GM12878 (cell line): Measurements from ENCODE around the gene MRS2. TPM values are rescaled to one million over a fixed set of nuclear protein-coding genes. Genes with fewer than 3 reads are reported as not detected.

Source experiments
- ATAC-seq: fragments of 200-7000 bp; cut with Tn5 transposase; 3 replicates; pipeline ENCODE4 v1.9.1; 2020; ENCODE audit warnings: mild to moderate bottlenecking, moderate library complexity
- BruUV-seq: library from RNA; stranded (reverse); fragments of 400-500 nt; replicated peaks from 2 replicates; lab custom pipeline; 2021; lab: Mats Ljungman, UMichigan
- CTCF ChIA-PET: fragments of 300-600 bp; sonication (Branson Sonifier 250); formaldehyde crosslinking; extraction: SDS; loops from one replicate; lab custom pipeline; 2021; ENCODE audit warnings: inconsistent platforms; lab: Yijun Ruan, JAX
- POLR2A ChIA-PET: fragments of 350-600 bp; formaldehyde crosslinking; extraction: SDS; loops from one replicate; lab custom pipeline; 2021; ENCODE audit warnings: inconsistent platforms; lab: Charles Lee
- RAD21 ChIA-PET: fragments of 300-600 bp; sonication (Branson Sonifier 250); formaldehyde crosslinking; loops from one replicate; lab custom pipeline; 2023; ENCODE audit warnings: antibody characterized with exemption; ENCODE audit not compliant: unreplicated experiment; lab: Charles Lee
- SMC1A ChIA-PET: fragments of 300-600 bp; sonication (Branson Sonifier 250); formaldehyde crosslinking; loops from one replicate; lab custom pipeline; 2023; ENCODE audit not compliant: unreplicated experiment, uncharacterized antibody; lab: Charles Lee
- DNase-seq: peaks from one replicate; pipeline ENCODE4 v3.0.0-alpha.2; 2011; ENCODE audit warnings: low read depth, low spot score
- FAIRE-seq: peaks from 3 replicates; lab custom pipeline; 2011; peaks lifted over from hg19 to GRCh38; lab: Jason Lieb, UNC
- H2AFZ ChIP-seq: 2 replicates; pipeline ENCODE4 v1.6.0; 2011; ENCODE audit warnings: low read depth, low read length, control low read depth; ENCODE audit not compliant: control insufficient read depth
- H3K27ac ChIP-seq: 2 replicates; pipeline ENCODE4 v1.5.1; 2011; ENCODE audit warnings: control low read depth; ENCODE audit not compliant: control insufficient read depth, insufficient read depth
- H3K27me3 ChIP-seq, 2 experiments: replicated peaks in 1 of 2; 2 replicates each; pipeline versions ENCODE4 v1.6.0 to v1.6.1; 2011; ENCODE audit warnings: low read length in 1 of 2; ENCODE audit not compliant: control insufficient read depth in 2 of 2, insufficient read depth in 2 of 2
- H3K36me3 ChIP-seq, 2 experiments: 2 replicates each; pipeline ENCODE4 v1.5.1; 2011; ENCODE audit warnings: low read length in 1 of 2; ENCODE audit not compliant: control insufficient read depth in 2 of 2, insufficient read depth in 2 of 2
- H3K4me1 ChIP-seq: 2 replicates; pipeline ENCODE4 v1.6.1; 2011; ENCODE audit warnings: mild to moderate bottlenecking, low read length, moderate library complexity, mixed read lengths; ENCODE audit not compliant: control insufficient read depth, insufficient read depth
- H3K4me2 ChIP-seq: 2 replicates; pipeline ENCODE4 v1.6.0; 2011; ENCODE audit warnings: control low read depth; ENCODE audit not compliant: control insufficient read depth, insufficient read depth
- H3K4me3 ChIP-seq: fragments of 200-600 bp; sonication (generic); 2 replicates; pipeline ENCODE4 v1.5.1; 2016
- H3K79me2 ChIP-seq: 2 replicates; pipeline ENCODE4 v1.6.0; 2011; ENCODE audit warnings: low read length; ENCODE audit not compliant: control insufficient read depth, insufficient read depth
- H3K9ac ChIP-seq: 2 replicates; pipeline ENCODE4 v1.8.0; 2011; ENCODE audit warnings: low read length, control low read depth, mixed read lengths; ENCODE audit not compliant: control insufficient read depth, insufficient read depth
- H3K9me3 ChIP-seq: replicated peaks from 3 replicates; pipeline ENCODE4 v1.5.1; 2011; ENCODE audit warnings: mild to moderate bottlenecking, low read length; ENCODE audit not compliant: control insufficient read depth, insufficient read depth
- H4K20me1 ChIP-seq: 2 replicates; pipeline ENCODE4 v1.6.0; 2011; ENCODE audit not compliant: control insufficient read depth, insufficient read depth
- BHLHE40 ChIP-seq, 2 experiments: fragments of 450-650 bp in 1 of 2; IDR thresholded peaks; 2 replicates each; pipeline ENCODE4 v1.6.1; 2011 to 2017; ENCODE audit warnings: low read depth in 2 of 2, borderline replicate concordance in 1 of 2, improper control_type of control experiment in 1 of 2, low read length in 1 of 2, mild to moderate bottlenecking in 1 of 2
- CBX3 ChIP-seq: fragments of 200-600 bp; sonication (generic); IDR thresholded peaks from 2 replicates; pipeline ENCODE4 v1.6.1; 2016; ENCODE audit warnings: low read depth, borderline replicate concordance
- ETV6 ChIP-seq, 2 experiments: fragments of 450-650 bp in 1 of 2; IDR thresholded peaks in 1 of 2; conservative IDR thresholded peaks in 1 of 2; 2 replicates each; pipeline ENCODE4 v1.6.1; 2014; ENCODE audit warnings: antibody characterized with exemption in 1 of 2, borderline replicate concordance in 1 of 2, low read depth in 1 of 2, mild to moderate bottlenecking in 1 of 2, moderate library complexity in 1 of 2
- JUNB ChIP-seq: IDR thresholded peaks from 2 replicates; pipeline ENCODE4 v1.6.1; 2016; ENCODE audit warnings: antibody characterized with exemption, mild to moderate bottlenecking
- SREBF2 ChIP-seq: IDR thresholded peaks from 2 replicates; pipeline ENCODE4 v1.6.1; 2012; ENCODE audit warnings: mild to moderate bottlenecking, low read length
- WGBS: methylation state at CpG from one replicate; pipeline ENCODE4 v1.1.6; 2016; ENCODE audit warnings: low lambda C conversion rate; ENCODE audit not compliant: insufficient replicate concordance, insufficient coverage; ENCODE audit errors: missing lambda C conversion rate; 5-methylcytosine and 5-hydroxymethylcytosine counted together
- in situ Hi-C: fragments of 300-500 bp; cut with MboI; formaldehyde crosslinking; loops from 9 replicates; pipeline ENCODE4 v1.14.3; 2018; ENCODE audit warnings: mixed read lengths
- intact Hi-C: fragments of 100-400 bp; cut with micrococcal nuclease; formaldehyde crosslinking; loops from one replicate; pipeline ENCODE4 v1.14.2; 2022; ENCODE audit not compliant: unreplicated experiment
- polyA plus RNA-seq, 11 experiments: library from polyadenylated mRNA; depleted of rRNA in 4 of 11; unstranded in 6 of 11; stranded (reverse) in 5 of 11; fragments of >200 nt; fragmentation: Nextera tagmentation in 4 of 11; fragmentation: Illumina TruSeq in 1 of 11; extraction: Ambion mirVana in 4 of 11; extraction: Trizol in 1 of 11; gene quantifications; 1 replicate in 1 of 11; 2 replicates in 10 of 11; pipeline versions ENCODE4 v1.2.1 to v1.2.3, GENCODE V29; 2011 to 2016; ENCODE audit warnings: inconsistent platforms in 2 of 11, missing spikeins in 2 of 11, low read depth in 1 of 11
- total RNA-seq, 4 experiments: library from RNA; depleted of rRNA in 3 of 4; stranded (reverse); fragments of >200 nt in 3 of 4; fragmentation: Illumina TruSeq in 1 of 4; extraction: Trizol in 1 of 4; gene quantifications; 2 replicates each; pipeline versions ENCODE4 v1.2.1 to v1.2.3, GENCODE V29; 2013 to 2021

MRS2 gene
- total and polyA plus RNA-seq, 10 of the 15 experiments (the other 5 are each of a cell fraction or from before 2014, with no cell fraction given) = 7.5 to 29.9 (median 24.2) TPM

- POLR2A ChIA-PET = no interaction called here
- Histone ChIP-seq H3K9ac (no peak overlapping the region), H3K36me3 (no peaks in the 10 kb centered on the region), H3K4me2 (no peak overlapping the region), H3K79me2 (no peaks in the 10 kb centered on the region), H3K9me3 (no peaks in the 10 kb centered on the region), H3K27me3 (no peaks in the 10 kb centered on the region), H3K27ac (no peak overlapping the region), H3K4me3 (no peak overlapping the region), H2AFZ (no peak overlapping the region), H3K4me1 (peaks cover 7% of the 10 kb centered on the region), H4K20me1 (no peaks in the 10 kb centered on the region)
- ATAC-seq (peak; percentile 74), DNase-seq (no peak), FAIRE-seq (no peak)
- RAD21 ChIA-PET = interaction anchor here (1.5 kb wide), 1 partner anchor 25 kb away, joined by 5 read pairs; no protein-coding TSS in a partner anchor
- TF ChIP-seq BHLHE40 (IDR thresholded peaks at IDR 0.05; ENCODE audit: borderline replicate concordance in 1 of 2, low read depth in 2 of 2, low read length in 1 of 2) = no peak
- TF ChIP-seq SREBF2 = no peak
- TF ChIP-seq JUNB = peak; percentile 49; the same call in 1 of the 2 replicates
- SMC1A ChIA-PET = no interaction called here
- WGBS = 0% methylated on average over 1 of the region's 1 CpG
- no TSS peak for BruUV-seq
- intact Hi-C loops = no loop called here
- CTCF ChIA-PET = interaction anchor here (0.6 kb wide), 1 partner anchor 34 kb away, joined by 3 read pairs; no protein-coding TSS in a partner anchor
- in situ Hi-C loops = no loop called here
These were observed 24.2 kb upstream of the MRS2 start for GRCh38 chr6:24378473-24379097.

- in situ Hi-C loops = no loop called here
- BruUV-seq = no TSS peak
- Histone ChIP-seq H3K9me3 (no peaks in the 10 kb centered on the region), H3K4me1 (peaks cover 7% of the 10 kb centered on the region), H3K36me3 (no peaks in the 10 kb centered on the region), H3K27me3 (no peaks in the 10 kb centered on the region), H4K20me1 (no peaks in the 10 kb centered on the region), H3K4me2 (no peak overlapping the region), H3K9ac (no peak overlapping the region), H2AFZ (no peak overlapping the region), H3K4me3 (no peak overlapping the region), H3K27ac (no peak overlapping the region), H3K79me2 (no peaks in the 10 kb centered on the region)
- ChIA-PET RAD21 (no interaction called here), CTCF (no interaction called here), POLR2A (no interaction called here), SMC1A (interaction anchor here (0.6 to 1.3 kb wide), 3 partner anchors 27 to 118 kb away, joined by 3 to 4 read pairs (median 3); no protein-coding TSS in a partner anchor)
- TF ChIP-seq ETV6 (conservative IDR thresholded peaks at IDR 0.05 in 1 of 2, IDR thresholded peaks at IDR 0.05 in 1 of 2; ENCODE audit: borderline replicate concordance in 1 of 2, low read depth in 1 of 2) = peak in 1 of 2 experiments; percentile 28; a peak in 1 of 4 replicates
- TF ChIP-seq CBX3 = no peak
- no peak for FAIRE-seq
- intact Hi-C loops = no loop called here
- 73% methylated on average over 4 of the region's 4 CpGs for WGBS
- no peak for DNase-seq
- no peak for ATAC-seq
These were observed 21.1 kb upstream of the MRS2 start for GRCh38 chr6:24381476-24382219.
